ENCODE data around the gene KLF5.

Gene KLF5

GRCh38 chr13:73059460-73060250 lies 850 bp downstream of the KLF5 start:
- peak; percentile 42 for DNase-seq (ENCODE audit: low spot score)

GRCh38 chr13:73060251-73061160 lies 1.7 kb downstream of the KLF5 start:
- DNase-seq (ENCODE audit: low spot score), result peak; percentile 67

GRCh38 chr13:73061473-73061872 lies 2.7 kb downstream of the KLF5 start:
- no peak for DNase-seq (ENCODE audit: low spot score)

GRCh38 chr13:73061876-73062275 lies 3.1 kb downstream of the KLF5 start:
- DNase-seq (ENCODE audit: low spot score), result no peak

GRCh38 chr13:73062468-73062867 lies 3.7 kb downstream of the KLF5 start:
- DNase-seq (ENCODE audit: low spot score), result no peak

GRCh38 chr13:73063166-73063565 lies 4.4 kb downstream of the KLF5 start:
- no peak for DNase-seq (ENCODE audit: low spot score)

GRCh38 chr13:73065036-73065435 lies 6.2 kb downstream of the KLF5 start:
- DNase-seq (ENCODE audit: low spot score), result no peak

- DNase-seq (ENCODE audit: low spot score), result no peak
Observed at GRCh38 chr13:73065665-73066340, 7.0 kb downstream of the KLF5 start.

- DNase-seq (ENCODE audit: low spot score), result no peak
Observed at GRCh38 chr13:73069206-73069805, 10.5 kb downstream of the KLF5 start.

GRCh38 chr13:73070451-73071098 lies 11.8 kb downstream of the KLF5 start:
- no peak for DNase-seq (ENCODE audit: low spot score)

GRCh38 chr13:73072239-73072900 lies 13.6 kb downstream of the KLF5 start:
- no peak for DNase-seq (ENCODE audit: low spot score)

GRCh38 chr13:73073050-73073449 lies 14.2 kb downstream of the KLF5 start:
- DNase-seq (ENCODE audit: low spot score), result no peak

- no peak for DNase-seq (ENCODE audit: low spot score)
Observed at GRCh38 chr13:73074014-73074413, 15.2 kb downstream of the KLF5 start.

- DNase-seq (ENCODE audit: low spot score), result no peak
Observed at GRCh38 chr13:73074926-73075325, 16.1 kb downstream of the KLF5 start.

GRCh38 chr13:73075546-73075945 lies 16.7 kb downstream of the KLF5 start:
- no peak for DNase-seq (ENCODE audit: low spot score)

- DNase-seq (ENCODE audit: low spot score), result no peak
Observed at GRCh38 chr13:73075954-73076353, 17.1 kb downstream of the KLF5 start.

GRCh38 chr13:73077865-73078264 lies 19.1 kb downstream of the KLF5 start:
- no peak for DNase-seq (ENCODE audit: low spot score)

- no peak for DNase-seq (ENCODE audit: low spot score)
Observed at GRCh38 chr13:73079359-73079758, 20.6 kb downstream of the KLF5 start.

GRCh38 chr13:73081256-73081915 lies 22.6 kb downstream of the KLF5 start:
- no peak for DNase-seq (ENCODE audit: low spot score)

GRCh38 chr13:73082471-73082870 lies 23.7 kb downstream of the KLF5 start:
- no peak for DNase-seq (ENCODE audit: low spot score)

GRCh38 chr13:73082895-73083294 lies 24.1 kb downstream of the KLF5 start:
- no peak for DNase-seq (ENCODE audit: low spot score)

All from hepatic stellate cell (primary cell).